Cortex of kidney (tissue), 1 donor: ENCODE measurements around the gene HOXA9.

Experiments
- DNase-seq: peaks from one replicate; lab custom pipeline; 2025; lab: John Stamatoyannopoulos, UW

HOXA9 gene

GRCh38 chr7:27126596-27127327 lies 38.6 kb downstream of the HOXA9 start:
- no peak for DNase-seq

DNA sequence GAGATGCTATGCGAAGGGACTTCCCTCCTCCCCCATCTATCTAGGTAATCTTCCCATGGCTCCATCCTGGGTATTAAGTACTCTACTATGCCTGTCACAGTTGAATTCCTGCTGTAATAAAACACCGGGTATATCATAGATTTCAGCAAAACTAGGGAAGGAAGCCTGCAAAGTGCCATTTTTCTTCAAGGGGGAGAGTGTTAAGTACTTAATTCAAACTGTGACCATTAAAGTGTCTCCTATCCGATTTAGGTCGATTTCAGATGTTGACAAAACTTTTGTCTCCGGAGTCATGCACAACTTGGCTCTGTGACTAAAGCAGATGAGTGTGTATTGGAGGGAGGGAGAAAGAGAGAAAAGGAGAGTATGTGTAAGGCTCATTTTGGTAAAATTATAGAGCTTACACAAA lies 39.3 kb downstream of the HOXA9 start:
- DNase-seq = no peak

GRCh38 chr7:27124902-27125689 lies 40.2 kb downstream of the HOXA9 start:
- DNase-seq = no peak

- DNase-seq = no peak
Observed at GRCh38 chr7:27124096-27124901, 41.0 kb downstream of the HOXA9 start.

DNA sequence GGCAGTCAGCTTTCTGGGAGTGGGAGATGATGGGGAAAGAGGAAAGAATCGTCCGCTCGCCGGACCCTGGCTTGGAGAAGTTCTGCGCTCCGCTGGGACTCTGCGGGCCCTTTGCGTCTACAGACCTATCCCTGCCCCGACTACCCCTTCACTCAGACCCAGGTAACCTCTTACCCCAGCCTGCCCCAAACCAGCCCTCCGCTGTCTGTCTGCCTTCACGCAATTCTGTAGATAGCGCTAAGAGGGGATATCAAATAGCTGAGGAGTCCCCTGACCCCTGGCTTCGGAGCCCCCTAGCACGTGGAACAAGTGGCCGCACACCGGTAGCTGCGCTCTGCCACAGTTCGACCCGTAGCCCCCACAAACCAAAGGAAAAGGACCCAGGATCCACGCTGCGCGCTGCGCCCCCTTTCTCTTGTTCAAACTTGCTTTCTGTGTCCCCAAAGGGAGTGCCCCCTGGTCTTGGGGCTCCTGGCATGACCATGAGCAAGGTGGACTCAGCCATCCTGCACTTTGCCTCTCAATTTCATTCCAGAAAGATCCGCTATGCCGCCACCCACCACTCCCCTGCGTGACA lies 41.8 kb downstream of the HOXA9 start:
- DNase-seq = no peak

- no peak for DNase-seq
Observed at GRCh38 chr7:27123007-27123476, 42.3 kb downstream of the HOXA9 start.

DNA sequence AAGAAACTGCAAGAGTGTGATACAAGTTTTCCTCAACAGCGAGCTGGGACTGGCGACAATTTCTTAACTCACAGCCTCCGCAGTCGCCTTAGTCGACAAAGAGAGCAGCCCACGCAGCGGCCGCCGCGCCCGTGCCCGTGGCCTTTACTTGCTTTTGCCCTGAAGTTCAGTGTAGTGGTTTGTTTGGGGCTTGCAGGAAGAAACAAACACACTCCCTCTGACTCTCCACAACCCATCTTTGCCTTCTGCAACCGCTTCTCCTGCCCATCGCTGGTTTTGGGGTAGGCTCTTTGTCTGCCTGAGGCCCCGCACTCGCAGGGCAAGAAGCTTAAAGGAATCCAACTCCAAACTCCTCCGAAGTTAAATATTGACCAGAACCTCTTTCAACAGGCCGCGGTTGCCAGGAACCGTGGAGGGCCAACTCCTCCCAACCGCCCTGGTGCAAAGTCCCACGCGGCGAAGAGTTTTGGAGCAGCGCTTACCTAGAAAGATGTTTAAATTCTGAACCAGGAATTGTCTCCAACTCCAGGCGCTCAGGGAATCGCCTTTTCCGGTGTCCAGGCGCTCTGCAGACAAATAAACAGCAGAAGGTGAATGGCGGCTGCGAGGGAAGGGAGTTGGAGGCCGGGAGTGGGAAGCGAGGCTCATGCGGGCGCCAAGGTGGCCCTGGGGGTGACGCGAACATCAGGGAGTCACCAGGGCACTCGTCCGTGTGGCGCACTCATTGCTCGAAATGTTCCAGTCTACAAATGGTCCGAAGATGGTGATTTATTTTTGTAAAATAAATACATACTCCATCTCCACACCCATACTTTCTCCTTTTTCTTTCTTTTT lies 43.0 kb downstream of the HOXA9 start:
- DNase-seq = no peak

DNA sequence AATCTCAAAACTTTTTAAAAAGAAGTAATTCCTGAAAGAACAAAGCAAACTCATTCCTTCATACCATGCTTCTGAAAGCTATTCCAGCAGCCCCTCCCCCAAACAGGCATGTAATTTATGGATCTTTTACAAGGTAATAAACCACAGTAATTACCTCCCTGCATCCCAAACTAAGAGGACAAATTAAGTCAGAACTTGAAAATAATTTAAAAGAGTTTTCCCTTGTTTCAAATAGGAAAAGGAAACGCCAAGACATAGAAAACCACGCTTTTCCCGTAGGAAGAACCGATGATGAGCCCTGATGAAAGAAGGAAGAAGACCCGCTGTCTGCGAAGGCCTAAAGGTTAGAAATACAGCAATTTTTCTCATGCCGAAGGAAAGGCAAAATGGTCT lies 43.7 kb downstream of the HOXA9 start:
- DNase-seq = no peak

GRCh38 chr7:27119412-27119911 lies 45.9 kb downstream of the HOXA9 start:
- no peak for DNase-seq

DNA sequence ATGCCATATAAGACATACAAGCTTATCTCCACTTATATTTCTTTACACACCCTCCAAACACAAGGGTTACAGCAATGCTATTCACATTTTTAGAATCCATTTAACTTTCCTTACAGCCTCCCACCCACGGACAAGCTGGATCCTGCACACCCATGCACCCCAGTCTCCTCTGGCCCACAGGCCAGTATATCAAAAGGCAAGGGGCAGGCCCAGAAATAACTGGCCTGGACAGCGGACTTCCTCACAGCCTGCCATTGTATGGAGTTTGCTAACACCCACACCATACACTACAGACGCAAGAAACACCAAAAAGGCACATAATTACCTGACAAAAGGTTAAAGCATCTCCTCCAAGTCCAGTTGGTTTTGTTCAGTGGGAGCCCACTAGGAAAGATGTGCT lies 46.8 kb downstream of the HOXA9 start:
- DNase-seq = no peak

DNA sequence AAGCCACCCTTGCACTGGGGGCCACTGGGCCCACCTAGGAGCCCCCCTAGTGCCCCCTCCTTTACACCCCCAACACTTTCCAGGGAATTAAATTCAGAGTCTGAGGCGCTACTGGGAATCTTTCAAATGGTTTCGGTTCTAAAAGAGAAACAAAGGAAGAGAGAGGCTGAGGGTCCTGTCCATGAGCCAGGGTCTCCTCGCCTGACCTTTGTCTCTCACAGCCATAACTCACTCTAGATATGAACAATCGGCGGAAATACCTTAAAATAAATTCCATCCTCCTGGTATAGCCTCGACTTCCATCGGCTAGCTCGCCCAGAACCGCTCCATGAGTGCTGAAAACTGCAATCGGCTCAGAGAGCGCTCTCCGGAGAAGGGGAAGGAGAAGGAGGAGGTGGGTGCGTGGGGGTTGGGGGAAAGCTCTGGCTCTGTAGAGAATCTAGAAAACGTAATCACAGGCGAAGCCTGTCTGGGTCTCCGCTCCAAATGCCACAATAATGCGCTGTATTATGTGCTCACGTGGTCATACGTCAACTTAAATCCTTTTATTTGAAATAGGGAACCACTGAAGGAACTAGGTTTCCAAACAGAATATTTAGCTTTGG lies 47.3 kb downstream of the HOXA9 start:
- DNase-seq = no peak

- DNase-seq = no peak
Observed at GRCh38 chr7:27116962-27117886, 48.1 kb downstream of the HOXA9 start.

- no peak for DNase-seq
Observed at GRCh38 chr7:27116031-27116961, 49.0 kb downstream of the HOXA9 start.

DNA sequence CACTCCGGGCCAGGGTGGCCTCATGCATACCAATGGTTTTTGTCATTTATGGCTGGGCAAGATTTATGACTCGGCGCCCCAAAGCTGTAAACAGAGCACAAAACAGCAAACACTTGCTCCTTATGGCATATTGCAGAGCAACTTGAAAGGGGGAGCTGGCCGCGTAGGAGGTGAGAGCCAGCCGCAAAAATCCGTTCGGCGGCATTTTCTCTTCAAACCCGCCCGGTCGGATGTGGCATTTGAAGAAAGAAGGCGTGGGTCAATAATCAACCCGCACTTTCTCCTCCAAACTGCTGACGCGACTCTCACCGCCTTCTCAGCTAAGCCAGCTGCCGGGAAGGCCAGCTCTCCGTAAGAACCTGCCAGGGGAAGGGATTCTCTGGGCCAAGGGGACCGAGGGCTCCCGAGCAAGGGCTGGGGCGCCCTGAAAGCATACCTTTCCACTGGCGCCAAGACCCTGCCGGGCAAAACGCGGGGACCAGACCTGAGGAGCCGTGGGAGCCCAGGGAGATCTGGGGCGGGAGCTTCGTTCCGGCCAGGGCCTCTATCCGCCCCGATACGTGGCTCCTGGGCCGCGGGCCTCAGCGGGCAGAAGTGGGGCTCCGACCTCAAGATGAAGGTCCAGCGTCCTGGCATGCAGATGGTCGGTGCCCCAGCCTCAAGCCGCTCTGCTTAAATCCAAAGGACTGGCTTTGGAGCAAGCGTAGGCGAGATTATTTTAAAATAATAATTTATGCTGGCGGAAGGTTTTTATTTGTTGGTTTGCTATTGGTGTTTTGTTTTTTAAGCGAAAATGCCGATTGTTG lies 49.9 kb downstream of the HOXA9 start:
- no peak for DNase-seq

GRCh38 chr7:27114881-27115220 lies 50.5 kb downstream of the HOXA9 start:
- no peak for DNase-seq

- DNase-seq = no peak
Observed at GRCh38 chr7:27113991-27114769, 51.2 kb downstream of the HOXA9 start.
